ENCODE data around the gene TMEM214.

Gene TMEM214

DNA sequence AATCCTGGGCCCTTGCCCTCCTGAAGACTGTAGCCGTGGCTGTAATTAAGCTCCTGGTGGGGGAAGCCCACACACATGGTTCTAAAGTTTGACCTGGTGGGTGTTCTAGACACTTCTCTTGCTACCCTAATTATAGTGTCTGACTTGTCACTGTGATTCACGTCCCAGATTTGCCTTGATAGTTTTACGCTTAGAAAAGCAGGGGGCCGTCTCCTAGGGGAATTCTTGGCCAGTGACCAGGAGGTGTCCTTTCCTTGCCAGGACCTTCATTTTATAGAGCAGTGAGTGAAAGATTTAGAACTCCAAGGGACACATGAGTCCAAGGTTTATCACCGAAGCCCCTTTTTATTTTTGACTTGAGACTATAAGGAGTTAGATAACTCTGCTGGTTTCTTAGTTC lies 9.0 kb downstream of the TMEM214 start:
- DNase-seq: no peak

DNA sequence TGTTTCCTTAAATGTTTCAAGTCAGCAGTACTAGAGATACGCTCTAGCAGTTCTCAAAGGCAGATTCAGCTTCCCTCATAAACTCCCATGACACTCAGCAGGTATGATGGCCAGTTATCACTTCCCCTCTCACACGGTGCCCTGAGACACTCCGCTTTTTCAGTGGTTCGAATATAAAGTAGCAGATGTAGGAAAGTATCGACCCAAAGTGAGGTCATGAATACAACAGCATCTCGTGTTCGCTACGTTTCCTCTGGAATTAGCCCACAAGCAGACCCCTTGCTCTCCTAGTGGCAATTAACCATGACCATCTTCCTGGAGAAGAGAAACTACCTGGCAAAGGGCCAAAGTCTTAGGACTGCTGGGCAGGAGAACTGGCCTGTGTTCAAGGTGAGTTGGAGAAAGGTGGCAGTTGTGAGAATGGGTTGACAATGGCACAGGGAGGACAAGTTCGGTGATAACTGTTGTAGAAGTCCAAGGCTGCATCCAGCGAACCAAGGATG lies 9.4 kb downstream of the TMEM214 start:
- DNase-seq: no peak

DNA sequence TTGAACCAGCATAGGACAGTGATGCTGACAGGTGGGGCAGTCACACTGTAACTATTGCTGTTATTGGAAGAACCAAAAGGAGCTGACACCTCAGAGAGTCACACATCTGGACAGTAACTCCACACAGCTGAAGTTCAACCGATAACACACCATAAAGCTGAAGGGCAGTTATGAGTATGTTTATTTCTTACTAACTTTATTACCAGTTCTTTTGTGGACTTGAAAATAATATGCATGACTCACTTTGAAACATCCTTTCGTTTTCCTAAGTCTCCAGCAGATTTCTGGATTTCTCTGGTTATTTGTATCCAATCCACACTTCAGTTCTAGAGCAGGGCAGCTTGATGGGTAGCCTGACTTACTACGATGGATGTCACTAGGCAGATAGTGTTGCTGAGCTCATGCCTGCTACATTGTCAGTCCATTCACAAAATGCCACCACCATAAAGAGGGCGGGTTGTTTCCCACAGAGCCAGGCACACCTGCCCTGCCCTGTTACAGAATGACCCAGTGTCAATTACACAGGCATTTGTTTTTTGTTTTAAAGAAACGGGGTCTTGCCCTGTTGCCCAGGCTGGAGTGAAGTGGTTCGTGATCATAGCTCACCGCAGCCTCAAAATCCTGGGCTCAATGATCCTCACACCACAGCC lies 10.3 kb downstream of the TMEM214 start:
- no peak for DNase-seq

DNA sequence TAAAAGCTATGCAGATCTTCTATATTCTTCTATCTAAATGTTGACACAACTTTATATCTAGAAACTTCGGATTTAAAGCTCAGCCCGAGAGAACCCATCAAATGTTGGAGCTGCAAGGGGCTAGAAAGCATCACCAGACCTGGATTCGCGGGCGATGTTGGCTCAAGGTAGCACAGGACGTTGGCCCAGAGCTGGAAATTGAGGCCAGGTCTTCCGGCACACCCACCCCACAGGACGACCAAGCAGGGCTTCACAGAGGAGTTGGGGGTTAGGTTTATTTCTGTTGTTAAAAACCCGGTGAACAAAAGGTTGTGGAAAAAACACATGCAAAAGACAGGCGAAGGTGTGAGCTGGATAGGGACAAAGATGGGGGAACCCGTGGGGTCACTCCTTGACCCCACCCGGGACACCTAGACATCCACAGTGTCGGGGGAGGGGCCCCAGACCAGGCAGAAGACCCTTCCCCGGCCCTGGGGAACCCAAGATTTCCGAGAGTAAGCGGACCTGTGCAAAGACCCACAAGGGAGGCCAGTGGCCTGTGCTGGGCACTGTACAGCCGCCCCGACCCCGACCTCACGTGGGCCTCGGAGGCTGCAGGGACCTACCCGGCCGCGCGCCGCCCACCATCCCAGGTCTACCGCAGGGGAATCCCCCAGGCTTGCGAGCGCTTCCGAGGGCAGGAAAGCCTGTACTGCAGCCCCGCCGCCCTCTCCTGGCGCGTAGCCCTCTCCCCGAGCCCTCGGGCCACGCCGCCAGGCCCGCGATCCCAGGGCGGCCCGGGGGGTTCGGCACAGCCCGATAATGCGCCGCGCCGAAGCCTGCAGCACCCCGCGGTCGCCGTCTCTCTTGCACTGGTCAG lies 16.9 kb downstream of the TMEM214 start:
- peak; percentile 45 for DNase-seq

DNA sequence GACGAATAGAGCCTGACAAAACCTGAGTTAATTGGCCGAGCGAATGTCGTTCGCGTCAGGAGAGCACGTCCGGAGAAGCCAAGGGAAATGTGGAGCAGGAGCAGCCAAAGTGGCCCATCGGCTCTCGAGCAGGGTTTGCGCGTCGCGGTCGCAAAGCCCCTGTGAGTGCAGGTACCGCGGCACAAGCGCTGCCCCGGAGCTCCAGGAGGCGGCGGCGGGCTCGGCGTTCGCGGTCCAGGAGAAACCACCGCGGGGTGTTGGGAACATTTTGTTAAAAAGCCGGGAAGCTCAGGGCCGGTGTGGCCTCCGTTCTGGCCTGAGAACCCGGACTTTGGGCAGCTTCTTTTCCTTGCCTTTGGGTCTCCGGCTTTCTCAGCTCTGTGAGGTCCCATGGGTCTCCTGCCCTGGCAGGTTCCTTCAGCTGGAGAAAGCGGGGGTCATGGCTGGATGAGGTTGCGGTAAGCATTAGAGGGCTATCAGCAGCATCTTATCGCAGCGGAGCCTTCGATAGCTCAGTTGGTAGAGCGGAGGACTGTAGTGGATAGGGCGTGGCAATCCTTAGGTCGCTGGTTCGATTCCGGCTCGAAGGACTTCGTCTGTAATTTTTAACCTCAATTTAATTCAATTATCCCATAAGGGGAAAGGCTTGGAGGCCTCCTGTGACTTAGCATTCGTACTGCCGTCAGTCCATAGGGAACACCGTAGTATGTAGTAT lies 17.7 kb downstream of the TMEM214 start:
- peak; percentile 94 for DNase-seq

DNA sequence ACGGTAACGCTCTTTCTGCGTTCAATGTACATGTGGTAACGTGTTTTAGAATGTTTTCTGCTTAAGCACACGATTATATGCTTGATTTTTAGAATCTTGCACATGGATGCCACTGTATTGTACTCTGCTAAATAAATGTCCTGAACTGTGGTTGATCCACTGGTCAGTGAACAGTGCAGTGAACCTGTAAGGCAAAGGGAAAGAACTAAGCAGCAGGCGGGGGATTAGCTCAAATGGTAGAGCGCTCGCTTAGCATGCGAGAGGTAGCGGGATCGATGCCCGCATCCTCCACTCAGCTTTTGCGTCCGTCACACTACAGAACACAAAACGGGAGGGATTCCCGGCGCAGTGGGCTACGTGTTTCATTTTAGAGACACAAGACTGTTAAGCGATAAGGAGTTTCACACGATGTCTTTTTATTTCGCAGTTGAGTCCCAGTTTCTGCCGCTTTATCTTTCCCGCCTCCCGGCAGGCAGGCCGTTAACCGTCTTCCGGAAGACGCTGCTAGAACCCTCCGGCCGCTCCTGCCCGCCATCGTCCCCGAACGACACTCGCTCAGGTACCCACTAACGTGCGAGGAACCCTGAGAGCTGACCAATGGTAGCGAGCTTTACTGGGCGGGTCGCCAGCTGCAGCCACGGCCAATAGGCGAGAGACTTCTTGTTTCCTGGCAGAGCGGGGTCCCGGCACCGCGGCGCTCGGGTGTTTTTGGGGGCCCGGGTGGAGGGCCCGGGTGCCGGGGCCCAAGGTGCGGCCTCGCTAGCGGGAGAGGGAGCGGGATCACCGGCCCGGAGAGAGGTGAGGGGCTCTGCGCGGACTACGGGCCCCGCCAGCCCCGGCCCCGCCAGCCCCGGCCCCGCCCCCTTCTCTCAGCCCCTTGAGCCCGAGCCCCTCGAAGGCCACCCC lies 18.5 kb downstream of the TMEM214 start, which contains the start of gene AGBL5:
Gene AGBL5, plus strand, starts transcription at position 673 of the 906 bp plus-strand sequence. CDS start 1,291 bp downstream, outside the sequence.
- peak; percentile 92 for DNase-seq

DNA sequence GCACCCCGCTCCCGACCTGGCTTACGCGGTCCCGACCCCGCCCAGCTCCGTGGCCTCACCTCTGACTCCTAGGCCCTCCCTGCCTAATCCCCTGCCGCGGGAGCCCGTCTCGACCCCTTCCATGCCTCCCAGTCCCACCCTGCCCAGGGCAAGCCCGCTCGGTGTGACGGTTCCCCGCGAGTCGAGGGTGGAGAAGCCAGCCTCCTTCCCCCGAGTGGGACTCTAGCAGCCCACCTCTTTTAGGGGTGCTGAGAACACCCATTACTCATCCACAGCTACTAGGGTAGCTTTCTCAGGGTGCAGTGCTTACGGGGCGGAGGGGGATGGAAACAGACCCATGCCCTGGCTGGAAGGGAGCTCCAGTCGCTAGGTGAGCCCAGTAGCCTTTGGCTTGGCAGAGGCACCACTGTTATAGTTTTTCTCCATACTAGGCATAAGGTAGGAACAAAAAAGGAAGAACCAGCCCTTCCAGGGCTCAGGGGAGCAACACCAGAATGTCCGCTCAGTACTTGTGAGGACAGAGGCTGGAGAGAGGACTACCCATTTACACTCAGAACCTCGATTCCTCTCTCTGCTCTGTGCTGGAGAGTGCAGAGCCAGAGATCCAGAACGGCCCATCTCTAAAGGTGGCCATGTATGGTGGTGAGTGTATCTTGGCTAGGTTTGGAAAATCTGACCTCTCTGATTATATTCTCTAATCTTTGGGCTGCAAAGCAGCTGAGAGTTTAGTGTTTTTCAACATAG lies 19.3 kb downstream of the TMEM214 start:
- no peak for DNase-seq

DNA sequence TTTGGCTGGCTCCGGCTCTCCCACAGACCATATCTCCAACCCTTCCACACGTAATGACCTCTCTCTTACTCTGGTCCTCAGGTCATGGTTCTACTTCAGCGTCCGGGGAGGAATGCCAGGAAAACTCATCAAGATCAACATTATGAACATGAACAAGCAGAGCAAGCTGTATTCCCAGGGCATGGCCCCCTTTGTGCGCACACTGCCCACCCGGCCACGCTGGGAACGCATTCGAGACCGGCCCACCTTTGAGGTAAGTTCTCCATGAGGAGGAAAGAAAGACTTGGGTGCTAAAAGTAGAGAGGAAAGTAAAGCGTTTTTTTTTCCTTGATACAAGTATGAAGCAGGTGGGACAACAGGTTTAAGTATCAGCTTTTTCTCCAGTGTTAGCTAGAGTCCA lies 20.6 kb downstream of the TMEM214 start:
- no peak for DNase-seq

DNA sequence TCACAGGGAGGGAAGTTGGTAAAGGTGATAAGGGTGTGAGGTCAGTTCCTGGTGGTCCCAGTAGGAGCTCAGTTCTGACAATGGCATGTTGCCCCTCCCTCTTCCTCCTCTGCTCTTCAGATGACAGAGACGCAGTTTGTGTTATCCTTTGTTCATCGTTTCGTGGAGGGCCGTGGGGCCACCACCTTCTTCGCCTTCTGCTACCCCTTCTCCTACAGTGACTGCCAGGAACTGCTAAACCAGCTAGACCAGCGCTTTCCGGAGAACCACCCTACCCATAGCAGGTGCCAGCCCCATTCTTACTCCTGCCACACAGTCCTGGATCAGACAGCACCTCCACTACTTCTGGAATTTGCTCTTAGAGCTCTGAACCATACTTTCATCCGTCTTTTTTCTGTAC lies 21.0 kb downstream of the TMEM214 start:
- no peak for DNase-seq

DNA sequence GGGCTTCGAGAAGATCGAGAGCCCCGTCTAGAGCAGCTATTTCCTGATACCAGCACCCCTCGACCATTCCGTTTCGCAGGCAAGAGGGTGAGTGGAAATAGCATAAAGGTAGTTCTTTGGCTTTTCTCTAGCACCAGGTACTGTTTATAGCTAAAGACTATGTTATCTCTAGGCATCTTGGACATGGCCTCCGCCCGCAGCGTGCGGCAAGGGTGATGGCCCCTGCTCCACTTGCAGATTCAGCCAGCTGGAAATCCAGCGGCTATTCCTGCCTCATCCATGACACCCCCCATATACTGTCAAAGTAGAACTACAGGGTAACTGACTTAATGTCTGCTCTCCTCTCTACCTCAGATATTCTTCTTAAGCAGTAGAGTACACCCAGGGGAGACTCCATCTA lies 22.0 kb downstream of the TMEM214 start:
- no peak for DNase-seq

DNA sequence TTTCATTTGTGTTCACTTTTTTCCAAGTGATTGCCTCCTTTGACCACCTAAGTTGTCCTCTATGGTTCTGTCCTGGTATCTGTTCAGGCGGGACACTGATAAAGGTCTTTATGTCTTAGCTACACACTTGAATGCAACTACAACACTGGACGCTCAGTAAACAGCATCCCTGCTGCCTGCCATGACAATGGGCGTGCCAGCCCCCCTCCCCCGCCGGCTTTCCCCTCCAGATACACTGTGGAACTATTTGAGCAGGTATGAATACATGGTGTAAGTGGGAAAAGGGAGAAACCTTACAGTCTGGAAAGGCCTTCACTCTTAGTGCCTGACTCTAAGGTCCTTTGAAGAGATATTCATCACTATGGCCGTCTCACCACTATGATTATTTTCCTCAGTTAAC lies 24.4 kb downstream of the TMEM214 start:
- DNase-seq: no peak

DNA sequence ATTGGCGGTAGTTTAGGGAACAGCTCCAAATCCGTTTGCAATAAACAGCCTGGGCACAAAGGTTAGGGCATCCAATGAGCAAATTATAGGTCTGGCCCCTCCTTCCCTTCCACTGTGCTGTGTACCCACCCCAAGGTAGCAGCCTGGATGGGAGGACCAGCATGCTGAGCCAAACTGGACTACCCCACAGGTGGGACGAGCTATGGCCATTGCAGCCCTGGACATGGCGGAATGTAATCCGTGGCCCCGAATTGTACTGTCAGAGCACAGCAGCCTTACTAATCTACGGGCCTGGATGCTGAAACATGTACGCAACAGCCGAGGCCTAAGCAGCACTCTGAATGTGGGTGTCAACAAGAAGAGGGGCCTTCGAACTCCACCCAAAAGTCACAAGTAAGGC lies 25.4 kb downstream of the TMEM214 start:
- no peak for DNase-seq

DNA sequence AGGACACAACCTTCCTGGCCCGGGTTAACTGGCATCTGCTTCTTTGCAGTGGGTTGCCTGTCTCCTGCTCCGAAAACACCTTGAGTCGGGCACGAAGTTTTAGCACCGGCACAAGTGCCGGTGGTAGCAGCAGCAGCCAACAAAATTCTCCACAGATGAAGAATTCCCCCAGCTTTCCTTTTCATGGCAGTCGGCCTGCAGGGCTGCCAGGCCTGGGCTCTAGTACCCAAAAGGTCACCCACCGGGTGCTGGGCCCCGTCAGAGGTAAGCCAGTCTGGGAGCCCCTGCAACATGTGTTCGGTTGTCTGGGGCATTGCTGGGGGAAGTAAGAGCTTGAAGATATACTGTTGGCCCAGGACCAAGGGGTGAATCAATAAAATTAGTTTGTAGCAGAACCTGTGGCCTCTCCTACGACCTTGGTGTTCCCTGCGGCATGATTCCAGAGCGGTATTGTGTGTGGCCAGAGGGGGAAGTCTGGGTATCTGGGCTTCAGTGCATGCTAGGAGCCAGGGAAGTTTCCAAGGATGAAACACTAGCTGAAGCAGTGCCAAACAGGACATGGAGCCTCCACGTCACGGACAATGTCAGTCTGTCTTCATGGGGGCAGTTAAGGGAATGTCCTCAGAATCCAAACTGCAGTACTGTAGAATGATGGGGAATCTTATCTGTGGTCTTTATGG lies 26.5 kb downstream of the TMEM214 start:
- no peak for DNase-seq

DNA sequence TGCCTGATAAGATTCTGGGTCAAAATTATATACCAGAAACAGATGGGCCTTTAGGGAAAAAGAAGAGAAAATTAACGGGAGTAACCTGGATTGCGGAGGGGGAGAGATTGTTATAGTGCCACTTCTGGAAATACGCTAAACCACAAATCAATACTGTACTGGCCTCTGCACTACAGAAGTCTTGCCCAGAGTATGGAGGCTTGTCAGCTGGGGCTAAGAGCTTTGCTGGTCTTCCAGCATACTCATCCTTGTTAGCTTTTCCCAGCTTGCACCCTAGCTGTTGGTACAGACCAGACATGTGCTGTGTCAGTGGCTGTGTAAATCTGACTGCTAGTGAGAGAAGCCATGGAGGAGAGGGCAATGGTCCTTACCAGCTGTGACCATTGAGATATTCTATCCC lies 27.6 kb downstream of the TMEM214 start:
- DNase-seq: no peak

DNA sequence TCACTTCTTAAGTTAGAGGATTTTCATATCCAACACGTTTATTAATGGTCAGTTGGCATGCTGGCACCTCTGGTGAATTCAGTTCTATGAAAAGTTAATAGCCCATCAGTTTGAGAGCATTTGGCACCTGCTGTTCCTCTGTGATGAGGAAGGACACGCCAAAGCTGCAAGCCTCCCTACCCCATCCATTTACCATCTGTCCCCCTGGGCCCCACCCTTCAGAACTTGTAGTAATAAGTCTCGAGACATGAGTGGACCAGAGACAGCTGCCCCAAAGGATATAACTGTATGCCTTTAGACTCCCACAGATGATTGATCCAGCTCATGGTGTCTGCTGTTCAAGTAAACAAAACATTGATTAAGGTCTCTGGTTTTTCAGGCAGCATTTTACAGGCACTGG lies 32.4 kb downstream of the TMEM214 start:
- DNase-seq: no peak

DNA sequence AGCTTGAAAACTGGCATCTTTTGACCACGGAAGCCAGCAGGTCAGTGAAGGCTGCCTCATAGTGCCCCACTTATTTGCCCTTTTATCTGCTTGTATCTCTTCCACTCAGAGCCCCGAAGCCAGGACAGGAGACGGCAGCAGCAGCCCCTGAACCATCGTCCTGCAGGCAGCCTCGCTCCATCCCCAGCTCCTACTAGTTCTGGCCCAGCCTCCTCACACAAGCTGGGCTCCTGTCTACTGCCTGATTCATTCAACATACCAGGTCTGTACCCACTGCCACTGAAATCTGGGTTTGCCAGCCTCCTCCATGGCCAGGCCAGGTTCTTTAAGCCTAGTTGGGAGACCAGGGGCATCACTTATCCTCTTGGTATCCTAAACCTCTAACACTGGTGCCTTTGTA lies 34.6 kb downstream of the TMEM214 start:
- no peak for DNase-seq

DNA sequence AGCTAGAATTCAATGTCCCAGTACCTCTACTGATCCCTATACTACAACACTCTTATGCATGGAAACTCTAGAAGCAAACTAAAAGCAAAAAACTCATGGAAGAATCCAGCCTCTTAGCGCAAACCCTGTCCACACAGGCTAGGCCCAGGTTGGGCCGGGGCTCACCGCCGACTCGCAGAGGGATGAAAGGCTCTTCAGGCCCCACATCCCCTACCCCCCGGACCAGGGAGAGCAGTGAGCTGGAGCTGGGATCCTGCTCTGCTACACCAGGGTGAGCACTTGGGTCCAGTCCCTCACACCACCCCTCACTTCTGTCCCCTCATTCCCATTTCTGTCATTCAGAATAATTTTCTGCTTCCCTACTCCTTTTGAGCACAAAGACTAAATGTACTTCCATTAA lies 36.7 kb downstream of the TMEM214 start:
- DNase-seq: no peak

DNA sequence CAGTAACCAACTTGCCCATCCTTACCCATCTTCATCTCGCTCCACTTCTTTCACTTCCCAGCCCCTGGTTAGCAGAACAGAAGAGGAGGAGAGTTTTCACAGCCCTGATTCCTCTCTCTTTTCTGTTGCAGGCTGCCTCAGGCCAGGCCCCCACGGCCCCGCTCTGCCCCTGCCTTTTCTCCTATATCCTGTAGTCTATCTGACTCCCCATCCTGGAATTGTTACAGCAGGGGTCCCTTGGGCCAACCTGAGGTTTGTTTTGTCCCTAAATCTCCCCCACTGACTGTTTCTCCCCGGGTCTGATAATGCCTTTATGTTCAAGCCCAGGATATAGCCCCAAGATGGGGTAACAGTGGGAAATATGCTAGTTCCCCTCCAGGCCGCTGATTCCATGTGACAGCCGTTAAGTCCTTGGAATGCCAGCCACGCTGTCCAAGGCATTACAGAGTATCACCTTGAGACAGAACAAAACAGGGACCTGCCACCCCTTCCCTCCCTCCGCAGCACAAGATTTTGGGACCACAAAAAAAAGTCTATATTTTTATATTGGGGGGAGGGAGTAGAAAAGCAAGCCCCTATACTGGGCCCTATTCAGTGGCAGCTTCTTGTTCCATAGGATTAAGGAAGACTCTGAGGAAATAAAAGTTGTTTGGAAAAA lies 37.3 kb downstream of the TMEM214 start:
- no peak for DNase-seq

DNA sequence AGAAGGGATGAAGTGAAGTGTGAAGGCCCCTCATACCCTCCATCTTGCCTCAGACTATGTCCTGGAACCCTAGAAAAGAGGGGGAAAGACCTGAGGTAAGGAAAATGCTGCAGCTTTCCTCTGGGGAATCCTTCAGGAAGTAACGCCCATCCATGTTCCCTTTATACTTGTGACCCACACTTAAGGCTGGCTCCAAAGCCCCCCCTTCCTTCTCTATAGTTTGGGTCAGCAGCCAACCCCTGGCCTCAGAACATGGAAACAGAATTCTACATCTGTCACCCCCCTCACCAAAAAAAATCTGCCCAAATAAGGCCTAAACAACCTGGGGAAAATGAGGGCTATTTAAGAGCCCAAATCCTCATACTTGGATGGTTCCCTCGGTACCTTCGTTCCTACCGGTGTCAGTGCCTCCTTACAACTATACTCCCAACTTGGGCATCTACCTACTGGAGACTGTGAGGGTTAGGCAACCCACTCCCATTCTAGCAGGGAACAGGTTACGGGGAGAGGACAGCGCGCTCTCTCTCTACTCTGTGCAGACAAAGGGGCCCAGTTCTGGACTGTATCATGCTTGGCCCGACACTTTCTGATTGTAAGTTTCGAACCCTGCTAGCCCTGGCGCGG lies 38.0 kb downstream of the TMEM214 start:
- no peak for DNase-seq
